GM12801 (cell line): ENCODE results near the gene GNAI2.

ENCODE experiments used
- CTCF ChIP-seq: IDR thresholded peaks from one replicate; pipeline ENCODE4 v1.5.1; 2011; ENCODE audit warnings: control low read depth; ENCODE audit not compliant: insufficient read length; ENCODE audit errors: extremely low read depth

Gene GNAI2

GRCh38 chr3:50260027-50260941, 24.3 kb downstream of the GNAI2 start:
- no peak for TF ChIP-seq CTCF

GRCh38 chr3:50260942-50261441, 25.0 kb downstream of the GNAI2 start:
- TF ChIP-seq CTCF = no peak

GRCh38 chr3:50261505-50261904, 25.5 kb downstream of the GNAI2 start:
- TF ChIP-seq CTCF = no peak

- TF ChIP-seq CTCF = no peak
These were observed 26.8 kb downstream of the GNAI2 start for GRCh38 chr3:50262778-50263177.

GRCh38 chr3:50263478-50264382, 27.7 kb downstream of the GNAI2 start:
- TF ChIP-seq CTCF = no peak

- TF ChIP-seq CTCF = no peak
These were observed 28.5 kb downstream of the GNAI2 start for GRCh38 chr3:50264383-50264963.
